Measurements from ENCODE around the gene AGBL1.

The AGBL1 gene

GRCh38 chr15:86538141-86538540 lies 458.5 kb downstream of the AGBL1 start:
- no peak for FAIRE-seq

GRCh38 chr15:86540840-86541467 lies 461.3 kb downstream of the AGBL1 start:
- FAIRE-seq, result no peak

DNA sequence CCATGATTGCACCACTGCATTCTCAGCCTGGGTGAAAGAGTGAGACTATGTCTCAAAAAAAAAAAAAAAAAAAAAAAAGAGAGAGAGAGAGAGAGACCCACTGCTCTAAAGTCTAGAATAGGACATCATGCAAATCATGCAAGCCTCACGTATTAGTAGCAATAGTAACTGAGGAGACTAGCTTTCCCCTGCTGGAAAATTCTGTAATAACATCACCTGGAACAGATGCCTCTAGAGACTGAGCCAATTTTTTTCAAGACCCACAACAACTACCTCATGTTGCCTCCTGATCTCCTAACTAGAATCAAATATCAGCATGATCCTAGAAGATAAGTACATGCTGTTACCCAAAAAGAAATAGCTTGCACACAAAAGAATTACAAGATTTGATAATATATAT lies 461.9 kb downstream of the AGBL1 start:
- FAIRE-seq, result no peak

GRCh38 chr15:86550075-86550474 lies 470.4 kb downstream of the AGBL1 start:
- no peak for FAIRE-seq

DNA sequence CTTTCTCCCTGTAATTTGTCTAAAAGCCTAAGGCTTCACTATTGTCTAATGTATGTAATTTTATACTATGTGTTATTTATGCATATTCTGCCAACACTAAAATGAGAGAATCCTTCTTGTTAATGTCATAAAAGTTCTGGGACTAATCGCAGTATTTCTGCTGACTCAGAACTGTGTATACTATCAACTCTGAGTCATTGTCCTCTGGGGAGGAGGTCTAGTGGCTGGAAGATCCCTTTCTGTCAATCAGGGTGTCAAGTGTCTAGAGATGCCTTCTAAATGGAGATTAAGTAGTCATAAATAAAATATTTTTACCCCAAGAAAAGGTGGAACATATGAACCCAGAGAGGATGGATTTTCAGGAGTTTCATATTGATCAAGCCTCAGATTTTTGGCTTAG lies 473.4 kb downstream of the AGBL1 start:
- FAIRE-seq, result no peak

- no peak for FAIRE-seq
Measured at GRCh38 chr15:86555098-86555497, 475.4 kb downstream of the AGBL1 start.

GRCh38 chr15:86555939-86556338 lies 476.3 kb downstream of the AGBL1 start:
- no peak for FAIRE-seq

- FAIRE-seq, result no peak
Measured at GRCh38 chr15:86556396-86557017, 476.8 kb downstream of the AGBL1 start.

- FAIRE-seq, result no peak
Measured at GRCh38 chr15:86557018-86557550, 477.4 kb downstream of the AGBL1 start.

- no peak for FAIRE-seq
Measured at GRCh38 chr15:86558252-86558651, 478.6 kb downstream of the AGBL1 start.

DNA sequence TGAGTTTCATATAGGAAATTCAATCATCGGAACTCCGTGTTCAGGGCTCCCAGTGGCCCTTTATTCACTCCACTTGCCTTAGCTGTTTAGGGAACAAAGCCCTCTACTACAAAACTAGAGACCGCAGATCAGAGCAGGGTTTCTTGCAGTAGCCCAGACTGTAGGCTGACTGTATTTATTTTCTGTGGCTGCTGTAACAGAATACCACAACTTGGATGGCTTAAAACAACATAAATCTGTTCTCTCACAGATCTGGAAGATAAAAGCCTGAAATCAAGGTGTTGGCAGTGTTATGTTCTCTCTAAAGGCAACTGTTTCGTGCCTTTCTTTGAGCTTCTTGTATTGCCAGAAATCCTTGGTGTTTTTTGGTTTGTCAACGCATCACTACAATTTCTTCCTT lies 479.0 kb downstream of the AGBL1 start:
- FAIRE-seq, result no peak

- no peak for FAIRE-seq
Measured at GRCh38 chr15:86568378-86568777, 488.7 kb downstream of the AGBL1 start.

GRCh38 chr15:86570738-86571137 lies 491.1 kb downstream of the AGBL1 start:
- no peak for FAIRE-seq

DNA sequence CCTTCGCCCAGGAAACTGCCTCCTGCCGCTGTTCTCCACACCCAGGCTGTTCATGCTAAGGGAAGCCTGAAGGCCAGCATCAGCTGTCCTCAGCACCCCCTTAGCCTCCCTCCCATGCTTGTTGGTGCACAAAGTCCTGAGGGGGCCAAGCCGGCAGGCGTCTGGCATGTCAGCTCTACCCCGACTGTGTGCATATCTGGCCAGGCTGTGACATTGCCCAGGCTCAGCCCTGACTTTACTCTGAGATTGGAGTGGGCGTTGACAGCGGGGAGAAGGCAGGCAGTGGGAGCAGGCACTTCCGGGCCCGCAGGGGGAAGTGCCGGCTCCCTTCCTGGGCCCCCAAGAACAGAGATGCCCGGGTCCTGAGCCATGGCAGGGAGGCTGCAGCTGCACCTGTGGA lies 492.2 kb downstream of the AGBL1 start:
- FAIRE-seq, result no peak

- FAIRE-seq, result no peak
Measured at GRCh38 chr15:86572368-86572841, 492.7 kb downstream of the AGBL1 start.

DNA sequence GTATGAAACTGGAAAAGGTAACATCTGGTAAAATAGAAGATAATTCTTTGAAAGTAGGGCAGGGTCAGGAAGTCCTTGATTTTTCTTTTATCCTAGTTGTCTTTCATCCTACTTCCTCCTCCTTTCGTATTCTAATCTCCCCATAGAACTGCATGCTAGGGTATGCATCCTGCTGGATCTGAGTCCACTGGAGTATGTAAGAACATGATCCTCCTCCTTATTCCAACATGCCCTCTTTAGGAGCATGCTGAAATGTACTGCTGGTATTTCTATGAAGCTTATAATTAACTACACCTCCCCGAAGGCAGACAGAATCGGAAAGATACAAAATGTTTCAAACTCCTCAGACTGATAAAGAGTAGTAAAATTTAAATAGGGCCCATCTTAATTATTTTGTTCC lies 493.8 kb downstream of the AGBL1 start:
- no peak for FAIRE-seq

DNA sequence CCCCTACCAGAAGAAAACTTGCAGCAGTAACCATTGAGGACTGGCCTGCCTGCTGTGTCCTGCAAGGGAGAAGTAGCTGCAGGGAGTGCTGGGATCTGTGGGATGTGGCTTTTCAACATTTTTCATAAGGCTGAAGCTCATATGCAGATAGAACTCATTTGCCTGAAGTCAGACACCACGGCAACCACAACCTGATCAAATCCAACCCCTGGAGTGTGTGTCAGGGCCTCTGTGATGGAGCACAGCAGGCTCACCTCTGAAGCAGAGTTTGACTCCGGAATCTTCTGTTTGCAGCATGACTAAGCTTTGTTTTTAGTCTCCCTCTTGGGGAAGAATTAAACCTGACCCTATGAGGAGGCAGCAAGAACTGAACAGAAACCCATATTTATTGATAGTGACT lies 508.7 kb downstream of the AGBL1 start:
- no peak for FAIRE-seq

GRCh38 chr15:86590461-86590860 lies 510.8 kb downstream of the AGBL1 start:
- FAIRE-seq, result no peak

DNA sequence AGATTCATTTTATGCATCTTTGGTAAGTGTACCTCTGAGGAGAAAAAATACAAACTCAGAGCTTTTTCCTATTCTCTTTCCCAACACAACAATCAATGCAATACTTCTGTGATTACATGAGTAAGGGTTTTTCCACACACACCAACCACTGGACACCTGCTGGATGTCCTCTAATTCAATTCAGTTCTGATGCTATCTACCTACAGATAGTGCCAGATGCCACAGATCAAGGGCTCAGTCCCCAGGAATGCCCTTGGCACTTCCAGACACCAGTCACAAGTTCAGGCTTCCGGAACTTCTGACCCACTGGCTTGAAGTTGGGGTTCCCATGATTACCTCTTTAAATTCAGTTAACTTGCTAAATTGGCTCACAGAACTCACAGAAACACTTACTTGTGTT lies 511.5 kb downstream of the AGBL1 start:
- FAIRE-seq, result no peak

- no peak for FAIRE-seq
Measured at GRCh38 chr15:86591994-86592735, 512.5 kb downstream of the AGBL1 start.

- no peak for FAIRE-seq
Measured at GRCh38 chr15:86595741-86596140, 516.1 kb downstream of the AGBL1 start.

GRCh38 chr15:86603466-86603865 lies 523.8 kb downstream of the AGBL1 start:
- FAIRE-seq, result no peak

GRCh38 chr15:86608461-86609205 lies 529.0 kb downstream of the AGBL1 start:
- no peak for FAIRE-seq
